Measurements from ENCODE around the gene NKAPL.
"Not testable (repeated sequence)": the region's sequence is repeated elsewhere in the genome, so short reads cannot be mapped to it uniquely, and the experiment has no call there.

NKAPL gene

GRCh38 chr6:28296520-28297060 is 37.5 kb downstream of the NKAPL start:
- no peak for DNase-seq (ENCODE audit: low read depth)

- DNase-seq (ENCODE audit: low read depth) = no peak
These were observed 44.5 kb downstream of the NKAPL start for GRCh38 chr6:28303570-28303969.

GRCh38 chr6:28306363-28306762 is 47.3 kb downstream of the NKAPL start:
- not testable (repeated sequence) for DNase-seq (ENCODE audit: low read depth)

Measured in activated gamma-delta T cell treated with anti-CD3 and anti-CD28 coated beads, Interleukin-2, amount 50 U/mL, for 16 hours (primary cell).